Hematopoietic multipotent progenitor cell treated with erythropoietin and hydrocortisone succinate and interleukin-3 and kit ligand, for 4 days (in vitro differentiated cells): Measurements from ENCODE around the gene AVPR1B.

Experiments
- DNase-seq: peaks from one replicate; pipeline ENCODE4 v3.0.0-alpha.2; 2015

Gene AVPR1B

DNA sequence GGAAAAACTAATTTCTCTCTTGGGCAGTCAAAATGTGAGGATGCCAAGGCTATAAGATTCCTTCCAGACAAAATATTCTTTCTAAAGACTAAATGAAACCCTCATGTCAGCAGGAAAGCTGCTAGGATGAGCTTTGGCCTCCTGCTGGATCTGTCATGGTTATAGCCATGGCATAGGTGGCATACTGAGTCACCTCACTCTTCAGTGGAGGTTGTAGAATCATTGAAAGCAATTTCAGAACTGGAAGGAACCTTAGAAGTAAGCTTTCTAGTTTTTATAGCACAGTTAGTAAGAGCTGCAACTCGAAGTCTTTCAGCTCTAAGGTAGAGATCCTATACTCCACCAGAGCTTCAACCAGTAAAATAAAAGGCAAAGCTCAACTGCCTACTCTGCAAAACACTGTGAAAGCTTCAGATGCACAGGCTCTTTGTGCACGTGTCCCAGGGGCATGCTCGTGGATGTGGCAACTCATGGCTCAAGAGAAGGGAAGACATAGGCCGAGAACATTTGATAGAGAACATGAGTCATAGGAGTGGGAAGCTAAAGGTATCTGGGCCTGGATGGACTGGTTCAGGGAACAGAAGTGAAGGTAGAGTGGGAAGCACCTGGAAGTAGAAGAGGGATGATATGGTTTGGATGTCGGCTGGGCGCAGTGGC lies 5.8 kb downstream of the AVPR1B start:
- no peak for DNase-seq

GRCh38 chr1:206110820-206111219 lies 6.4 kb downstream of the AVPR1B start:
- no peak for DNase-seq

GRCh38 chr1:206110161-206110560 lies 7.0 kb downstream of the AVPR1B start:
- DNase-seq: no peak

- DNase-seq: no peak
Observed at GRCh38 chr1:206109718-206110117, 7.5 kb downstream of the AVPR1B start.

- no peak for DNase-seq
Observed at GRCh38 chr1:206108635-206109034, 8.6 kb downstream of the AVPR1B start.

GRCh38 chr1:206107168-206107544 lies 10.0 kb downstream of the AVPR1B start:
- DNase-seq: no peak

GRCh38 chr1:206106328-206107167 lies 10.6 kb downstream of the AVPR1B start:
- peak; percentile 92 for DNase-seq

- peak; percentile 51 for DNase-seq
Observed at GRCh38 chr1:206105464-206105995, 11.7 kb downstream of the AVPR1B start.

DNA sequence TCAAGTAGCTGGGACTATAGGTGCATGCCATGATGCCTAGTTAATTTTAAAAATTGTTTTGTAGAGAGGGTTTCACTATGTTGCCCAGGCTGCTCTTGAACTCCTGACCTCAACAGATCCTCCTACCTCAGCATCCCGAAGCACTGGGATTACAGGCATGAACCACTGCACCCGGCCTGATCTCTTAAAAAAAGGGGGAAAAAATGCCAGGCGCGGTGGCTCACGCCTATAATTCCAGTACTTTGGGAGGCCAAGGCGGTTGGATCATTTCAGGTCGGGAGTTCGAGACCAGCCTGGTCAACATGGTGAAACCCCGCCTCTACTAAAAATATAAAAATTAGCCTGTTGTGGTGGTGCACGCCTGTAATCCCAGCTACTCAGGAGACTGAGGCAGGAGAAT lies 13.2 kb downstream of the AVPR1B start:
- DNase-seq: no peak

DNA sequence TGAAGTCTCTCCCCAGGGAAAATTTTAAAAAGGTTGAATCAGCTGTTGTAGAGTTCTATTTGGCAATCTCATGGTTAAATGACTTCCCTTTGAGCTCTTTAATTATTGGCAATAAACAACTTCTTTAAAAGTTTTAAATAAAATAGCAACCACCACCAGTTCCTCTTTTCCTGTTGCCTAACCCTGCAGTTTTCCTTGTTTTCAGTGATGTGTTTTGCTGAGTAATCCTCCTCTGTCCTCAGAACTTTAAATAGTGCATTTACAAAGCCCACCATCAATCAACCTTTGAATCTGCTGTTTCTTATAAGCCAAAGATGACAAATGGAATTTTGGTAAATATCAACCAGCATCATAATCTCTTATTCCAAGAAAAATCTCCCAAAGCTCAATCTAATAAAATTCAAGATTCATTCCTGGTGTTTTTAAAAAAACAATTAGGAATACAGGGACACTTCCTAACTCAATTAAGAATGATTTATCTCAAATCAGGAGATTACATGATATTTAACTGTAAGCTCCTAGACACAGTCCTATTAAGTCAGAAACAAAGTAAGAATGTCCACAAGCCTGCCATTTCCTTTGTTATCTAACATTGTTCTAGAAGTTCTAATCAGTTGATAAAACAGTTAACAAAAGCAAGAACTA lies 14.8 kb downstream of the AVPR1B start:
- peak; percentile 76 for DNase-seq

DNA sequence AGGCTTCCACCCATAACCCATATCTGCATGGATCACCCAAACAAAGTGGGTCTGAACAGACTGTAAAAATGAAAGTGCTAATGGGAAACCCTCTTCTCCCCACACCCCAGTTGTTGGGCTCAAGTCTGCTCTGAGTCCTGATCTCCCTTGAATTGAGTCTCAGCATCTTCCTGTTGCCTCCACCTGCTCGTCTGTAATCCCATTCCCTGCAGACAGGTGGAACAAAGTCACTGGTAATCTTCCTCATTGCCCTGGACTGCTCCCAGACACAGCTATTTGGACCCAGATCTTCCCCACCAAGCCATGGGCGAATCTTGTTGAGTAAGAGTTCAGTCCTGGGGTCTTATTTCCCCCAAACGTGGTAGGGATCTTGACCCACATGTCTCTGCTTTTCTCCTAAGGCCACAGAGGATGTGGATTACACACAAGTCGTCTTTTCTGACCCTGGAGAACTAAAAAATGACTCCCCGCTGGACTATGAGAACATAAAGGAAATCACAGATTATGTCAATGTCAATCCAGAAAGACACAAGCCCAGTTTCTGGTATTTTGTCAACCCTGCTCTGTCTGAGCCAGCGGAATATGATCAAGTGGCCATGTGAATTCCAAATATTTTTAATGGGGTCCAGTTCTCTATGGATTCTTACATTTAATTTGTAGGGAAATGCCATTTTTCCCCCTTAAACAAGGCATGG lies 15.7 kb downstream of the AVPR1B start:
- no peak for DNase-seq

GRCh38 chr1:206100226-206100815 lies 16.9 kb downstream of the AVPR1B start:
- peak; percentile 84 for DNase-seq

GRCh38 chr1:206098242-206098919 lies 18.8 kb downstream of the AVPR1B start:
- DNase-seq: no peak

DNA sequence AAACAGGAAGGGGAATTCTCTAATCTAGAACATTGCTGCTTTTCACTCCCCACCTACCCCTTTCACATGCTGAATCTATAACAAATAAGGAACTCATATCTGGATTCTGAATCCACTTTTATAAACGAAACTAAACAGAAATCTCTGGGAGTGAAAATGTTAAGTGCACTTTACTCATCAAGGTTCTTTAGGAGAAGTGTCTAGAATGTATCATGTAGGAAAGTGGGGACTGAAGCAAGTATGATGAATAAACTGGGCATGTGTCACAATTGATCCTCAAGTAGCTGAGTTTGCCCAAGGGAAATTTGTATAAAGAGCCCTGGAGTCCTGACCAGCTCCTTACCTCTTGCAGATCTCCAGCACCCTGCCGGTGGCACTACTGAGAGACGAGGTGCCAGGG lies 19.8 kb downstream of the AVPR1B start:
- no peak for DNase-seq

DNA sequence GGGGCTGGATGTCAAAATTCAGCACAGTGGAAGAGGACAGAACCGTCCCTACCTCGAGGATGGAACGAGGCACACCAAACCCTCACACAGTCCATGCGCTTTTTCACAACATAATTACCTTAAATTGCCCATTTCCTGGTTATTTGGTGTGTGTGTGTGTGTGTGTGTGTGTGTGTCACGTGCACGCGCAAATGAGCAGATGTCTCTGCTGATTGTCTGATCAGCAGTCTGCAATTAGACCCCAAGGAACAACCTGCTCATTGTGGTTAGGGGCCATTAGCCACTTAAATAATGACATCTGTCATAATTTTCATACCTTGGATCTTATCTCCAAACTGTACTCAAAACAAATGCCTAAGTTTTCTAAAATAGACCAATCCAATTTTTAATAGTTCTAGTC lies 23.2 kb downstream of the AVPR1B start:
- DNase-seq: peak; percentile 89

- no peak for DNase-seq
Observed at GRCh38 chr1:206089341-206089740, 27.8 kb downstream of the AVPR1B start.

DNA sequence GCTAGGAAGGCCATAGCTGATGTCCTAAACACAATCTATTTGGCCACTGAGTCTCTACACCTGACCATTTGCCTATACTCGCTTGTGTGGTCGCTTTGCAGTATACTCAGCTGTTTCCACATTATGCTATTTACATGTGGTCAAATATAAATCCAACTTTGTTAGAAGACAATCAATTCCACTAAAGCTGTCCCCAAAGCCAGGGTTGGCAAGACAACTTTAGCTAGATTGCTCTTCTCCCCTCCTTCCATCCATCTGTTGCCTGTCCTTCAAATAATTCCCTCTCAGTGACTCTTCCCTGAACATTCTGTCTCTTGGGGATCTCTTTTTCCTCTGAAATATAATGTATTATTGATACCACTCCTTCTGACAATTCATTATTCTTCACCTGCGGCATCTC lies 30.1 kb downstream of the AVPR1B start:
- no peak for DNase-seq

- no peak for DNase-seq
Observed at GRCh38 chr1:206083750-206084149, 33.4 kb downstream of the AVPR1B start.

GRCh38 chr1:206082831-206083695 lies 34.1 kb downstream of the AVPR1B start:
- peak; percentile 89 for DNase-seq

DNA sequence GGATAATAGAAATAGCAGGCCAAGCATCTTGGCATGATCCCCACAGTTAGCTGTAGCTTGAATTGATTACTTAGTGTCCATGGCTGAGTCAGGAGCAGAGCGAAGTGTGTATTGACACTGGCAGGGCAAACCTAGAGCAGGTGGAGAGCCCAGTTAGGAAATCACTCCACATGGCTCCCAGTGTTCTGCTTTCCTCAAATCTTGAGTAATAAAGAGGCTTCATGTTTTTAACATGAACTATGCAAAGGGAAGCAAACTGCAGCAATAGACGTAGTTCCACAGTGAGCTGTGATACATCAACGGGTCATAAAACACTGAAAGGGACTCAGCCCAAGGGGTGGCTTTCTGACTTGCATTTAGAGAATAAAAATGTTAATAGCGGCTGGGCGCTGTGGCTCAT lies 35.3 kb downstream of the AVPR1B start:
- no peak for DNase-seq
